Islet of Langerhans (tissue), 1 donor: ENCODE data around the gene AVL9.
"Not testable (repeated sequence)": the region's sequence is repeated elsewhere in the genome, so short reads cannot be mapped to it uniquely, and the experiment has no call there.

Experiments used
- FAIRE-seq: peaks from one replicate; lab custom pipeline; 2011; peaks lifted over from hg19 to GRCh38; lab: Jason Lieb, UNC

Gene AVL9

DNA sequence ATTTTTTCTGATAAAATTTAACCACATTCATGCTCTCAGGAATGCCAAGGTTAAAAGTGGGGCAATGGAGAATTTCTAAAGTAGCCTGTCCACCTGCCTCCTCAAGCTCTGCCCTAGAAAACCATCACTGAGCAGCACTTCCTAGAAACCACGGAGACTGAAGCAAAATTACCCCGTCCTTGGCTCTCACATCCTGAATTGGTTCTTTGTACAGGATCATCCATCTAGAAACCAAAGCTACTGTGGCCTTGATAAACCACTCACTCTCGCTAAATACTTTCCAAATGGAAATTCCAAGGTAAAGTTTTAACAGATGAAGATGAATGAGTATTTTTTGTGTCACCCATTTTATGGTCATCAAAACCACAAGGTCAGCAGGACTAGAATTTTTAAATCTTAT, 96.6 kb downstream of the AVL9 start:
- no peak for FAIRE-seq

DNA sequence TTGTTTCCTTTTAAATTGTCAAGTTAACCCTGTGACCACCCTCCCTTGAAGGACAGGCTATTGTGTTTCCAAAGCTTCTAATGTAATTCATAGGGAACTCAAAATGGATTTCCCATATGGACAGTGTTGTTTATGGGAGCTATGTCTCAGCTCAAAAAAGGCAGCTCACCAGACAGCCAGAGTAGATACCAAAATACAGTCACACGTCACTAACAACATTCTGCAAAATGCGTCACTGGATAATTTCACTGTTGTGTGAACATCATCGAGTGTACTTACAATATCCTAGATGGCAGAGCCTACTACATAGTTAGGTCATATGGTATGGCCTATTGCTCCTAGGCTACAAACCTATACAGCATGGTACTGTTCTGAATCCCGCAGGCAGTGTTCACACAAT, 97.4 kb downstream of the AVL9 start:
- FAIRE-seq = no peak

DNA sequence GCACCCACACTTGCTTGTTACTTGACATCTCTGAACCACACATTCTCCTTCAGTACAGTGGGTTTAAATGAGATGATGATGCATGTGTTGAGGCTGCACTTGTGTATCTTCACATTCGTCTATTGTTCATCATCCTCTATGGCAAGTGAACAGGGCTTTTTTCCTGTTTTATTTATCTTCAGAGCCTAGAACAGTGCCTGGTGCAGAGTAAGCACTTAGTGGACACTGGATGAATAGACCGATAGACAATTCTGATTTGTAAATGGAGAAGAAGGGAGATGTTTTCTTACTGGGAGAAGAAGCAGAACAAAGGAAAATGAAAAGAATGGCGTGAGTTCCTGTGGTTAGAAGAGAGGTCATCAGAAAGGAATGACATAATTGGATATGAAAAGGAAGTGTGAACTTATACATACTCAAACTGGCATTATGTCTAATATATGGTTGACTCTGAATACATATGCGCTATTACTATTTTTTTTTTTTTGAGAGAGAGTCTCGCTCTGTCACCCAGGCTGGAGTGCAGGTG, 99.7 kb downstream of the AVL9 start:
- FAIRE-seq = no peak

DNA sequence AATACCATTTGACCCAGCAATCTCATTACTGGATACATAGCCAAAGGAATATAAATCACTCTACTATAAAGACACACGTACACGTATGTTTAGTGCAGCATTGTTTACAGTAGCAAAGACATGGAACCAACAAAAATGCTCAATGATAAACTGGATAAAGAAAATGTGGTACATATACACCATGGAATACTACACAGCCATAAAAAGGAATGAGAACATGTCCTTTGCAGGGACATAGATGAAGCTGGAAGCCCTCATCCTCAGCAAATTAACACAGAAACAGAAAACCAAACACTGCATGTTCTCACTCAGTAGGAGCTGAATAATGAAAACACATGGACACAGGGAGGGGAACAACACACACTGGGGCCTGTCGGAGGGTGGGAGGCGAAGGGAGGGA, 105.9 kb downstream of the AVL9 start:
- not testable (repeated sequence) for FAIRE-seq

DNA sequence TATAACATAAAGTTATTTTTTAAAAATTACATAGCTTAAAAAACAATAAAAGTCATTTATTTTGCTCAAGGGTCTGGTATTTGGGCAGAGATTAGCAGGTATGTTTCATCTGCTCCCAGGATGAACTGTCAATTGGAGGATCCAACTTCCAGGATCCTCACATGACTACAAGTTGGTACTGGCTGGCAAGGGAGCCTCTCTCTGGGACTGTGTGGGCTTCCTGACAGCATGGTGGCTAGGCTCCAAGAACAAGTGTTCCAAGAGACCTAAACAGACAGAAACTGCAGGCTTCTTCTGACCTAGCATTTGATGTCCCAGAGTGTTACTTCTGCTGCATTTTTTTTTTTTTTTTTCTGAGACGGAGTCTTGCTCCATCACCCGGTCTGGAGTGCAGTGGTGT, 107.2 kb downstream of the AVL9 start:
- no peak for FAIRE-seq

DNA sequence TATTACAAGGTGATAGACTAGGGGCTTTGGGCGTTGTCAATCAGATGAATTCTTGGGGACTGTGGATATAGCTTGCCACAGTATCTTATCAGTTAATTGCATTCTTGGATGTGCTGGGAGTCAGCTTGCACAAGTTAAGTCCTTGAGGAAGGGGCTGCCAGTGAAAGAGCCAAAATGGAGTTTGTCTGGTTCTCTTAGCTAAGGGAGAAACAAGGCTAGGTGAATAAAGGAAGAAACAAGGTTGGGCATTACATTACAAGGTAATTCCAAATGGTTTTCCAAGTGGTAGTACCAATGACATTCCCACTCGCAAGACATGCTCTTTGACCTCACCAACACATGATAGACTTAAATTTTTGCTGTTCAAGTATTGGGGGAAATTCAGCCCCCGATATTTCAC, 108.2 kb downstream of the AVL9 start:
- not testable (repeated sequence) for FAIRE-seq

DNA sequence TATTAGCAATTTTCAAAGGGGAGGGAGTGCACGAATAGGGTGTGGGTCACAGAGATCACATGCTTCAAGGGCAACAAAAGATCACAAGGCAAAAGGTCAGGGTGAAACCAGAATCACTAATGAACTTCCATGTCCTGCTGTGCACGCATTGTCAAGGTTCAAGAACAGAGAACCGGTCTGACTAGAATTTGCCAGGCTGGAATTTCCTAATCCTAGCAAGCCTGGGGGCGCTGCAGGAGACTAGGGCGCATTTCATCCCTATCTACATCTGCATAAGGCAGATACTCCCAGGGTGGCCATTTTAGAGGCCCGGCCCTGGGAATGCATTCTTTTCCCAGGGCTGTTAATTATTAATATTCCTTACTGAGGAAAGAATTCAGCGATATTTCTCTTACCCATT, 108.8 kb downstream of the AVL9 start:
- FAIRE-seq = not testable (repeated sequence)

DNA sequence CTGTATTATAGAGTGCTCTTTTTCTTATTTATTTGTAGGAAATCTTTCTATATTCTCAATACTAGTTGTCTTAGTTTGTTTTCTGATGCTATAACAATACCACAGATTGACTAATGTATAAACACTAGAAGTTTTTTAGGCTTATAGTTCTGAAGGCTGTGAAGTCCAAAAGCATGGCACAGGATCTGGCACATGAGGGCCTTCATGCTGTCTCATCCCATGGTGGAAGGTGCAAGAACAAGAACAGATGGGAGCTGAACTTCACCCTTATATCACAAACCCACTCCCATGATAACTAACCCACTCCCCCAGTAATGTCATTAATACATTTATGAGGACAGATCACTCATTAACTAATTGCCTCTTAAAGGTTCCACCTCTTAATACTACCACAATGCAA, 109.7 kb downstream of the AVL9 start:
- FAIRE-seq = no peak

DNA sequence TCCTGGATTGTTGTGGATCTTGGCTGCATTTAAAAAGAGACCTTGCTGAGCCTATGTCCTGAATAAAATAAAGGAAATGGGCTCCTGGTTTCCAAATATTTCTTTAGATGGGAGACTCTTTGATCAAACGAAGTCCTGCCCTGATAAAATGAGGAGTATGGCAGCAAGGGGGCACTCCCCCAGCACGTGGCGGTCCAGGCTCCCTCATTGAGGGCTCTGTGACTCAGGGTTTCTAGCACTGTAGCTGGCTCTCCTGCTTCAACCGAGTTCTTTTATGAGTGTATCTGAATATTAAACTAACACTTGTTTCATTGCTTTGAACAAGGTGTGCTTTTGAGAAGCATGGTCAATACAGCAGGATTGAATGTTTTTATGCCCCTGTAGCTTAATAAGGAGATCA, 114.2 kb downstream of the AVL9 start:
- FAIRE-seq = no peak

DNA sequence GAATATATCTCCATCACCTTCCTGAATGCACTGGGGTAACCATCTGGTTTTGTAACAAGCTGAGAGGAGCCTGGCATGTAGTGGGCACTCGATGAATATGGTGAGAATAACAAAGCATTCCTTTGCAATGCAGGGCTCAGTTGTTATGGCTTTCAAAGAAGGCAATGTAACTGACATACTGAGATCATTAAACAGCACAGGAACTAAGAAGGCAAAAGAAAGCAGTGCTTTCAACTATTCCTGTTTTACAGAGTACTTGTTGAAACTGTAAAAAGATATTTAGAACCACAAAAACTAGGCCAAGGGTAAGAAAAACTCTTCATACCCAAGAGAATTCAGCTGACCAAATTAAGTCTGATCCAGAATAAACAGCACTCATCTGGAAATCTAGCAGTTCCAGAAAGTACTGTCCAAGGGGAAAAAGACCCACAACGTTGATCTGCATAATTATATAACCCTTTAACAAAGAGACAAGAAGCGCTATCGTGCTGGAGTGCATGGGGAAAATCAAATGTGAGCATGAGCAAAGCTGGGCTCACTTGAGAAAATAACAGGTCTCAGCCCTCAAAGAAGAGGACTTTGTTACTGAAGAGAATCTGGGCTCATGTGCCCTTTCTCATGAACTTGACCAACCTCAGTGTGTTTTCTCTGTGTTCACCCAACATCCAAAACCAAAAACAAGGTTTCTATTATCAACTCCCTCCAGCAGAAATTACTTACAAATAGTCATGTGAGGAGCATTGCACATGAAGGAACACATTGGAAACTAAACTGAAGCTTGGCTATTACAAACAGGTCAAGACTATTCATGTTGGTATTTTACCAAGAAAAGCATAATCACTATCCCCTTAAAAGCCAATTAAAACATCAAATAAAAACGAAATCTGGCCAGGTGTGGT, 116.2 kb downstream of the AVL9 start:
- FAIRE-seq = no peak

DNA sequence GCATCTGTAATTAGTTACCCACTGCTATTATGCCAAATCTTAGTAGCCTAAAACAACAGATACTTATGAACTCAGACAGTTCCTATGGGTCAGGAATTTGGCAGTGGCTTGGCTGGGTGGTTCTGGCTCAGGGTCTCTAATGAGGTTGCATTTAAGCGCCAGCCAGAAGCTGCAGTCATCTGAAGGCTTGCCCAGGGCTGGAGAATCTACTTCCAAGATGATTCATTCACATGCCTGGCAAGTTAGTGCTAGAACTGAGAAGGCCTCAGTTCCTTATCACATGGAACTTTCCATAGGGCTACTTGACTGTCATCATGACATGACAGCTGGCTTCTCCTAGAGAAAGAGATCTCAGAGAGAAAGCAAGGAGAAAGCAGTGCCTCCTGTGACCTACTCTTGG, 121.3 kb downstream of the AVL9 start:
- no peak for FAIRE-seq

DNA sequence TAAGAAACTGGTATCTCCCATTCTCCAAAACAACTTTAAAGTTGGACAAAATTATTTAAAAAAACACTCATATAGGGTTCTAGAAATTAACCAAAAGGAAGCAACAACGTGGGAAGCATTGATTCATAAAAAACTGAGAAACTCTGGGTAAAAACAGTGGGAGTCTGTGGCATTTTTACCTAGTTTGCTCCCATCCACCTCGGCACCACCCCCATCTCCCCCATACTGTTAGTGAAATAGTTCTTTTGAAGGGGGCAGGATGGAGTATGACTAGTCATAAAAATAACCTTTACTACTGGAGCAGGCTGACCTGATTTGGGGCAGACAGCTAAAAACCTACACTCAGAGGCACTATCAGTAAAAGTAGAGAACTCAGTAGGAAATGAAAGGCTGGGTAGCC, 123.2 kb downstream of the AVL9 start:
- FAIRE-seq = no peak

DNA sequence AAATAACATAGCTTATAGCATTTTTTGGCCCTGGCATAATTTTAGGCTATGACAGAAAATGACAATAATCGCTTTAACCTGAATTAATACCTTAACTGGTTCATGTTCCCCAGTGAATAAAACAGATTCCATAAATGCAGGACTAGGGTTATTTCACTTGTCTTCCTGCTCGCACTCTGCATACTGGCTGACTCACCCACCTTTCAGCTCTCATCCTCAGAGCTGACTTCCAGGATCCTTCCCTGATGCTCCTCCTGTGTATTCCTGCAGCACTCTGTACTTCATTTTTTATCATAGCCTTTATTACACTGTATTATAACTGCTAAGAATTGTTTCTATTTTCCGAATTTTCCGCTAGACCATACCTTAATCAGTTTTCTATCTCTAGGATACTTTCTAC, 123.7 kb downstream of the AVL9 start:
- FAIRE-seq = no peak

DNA sequence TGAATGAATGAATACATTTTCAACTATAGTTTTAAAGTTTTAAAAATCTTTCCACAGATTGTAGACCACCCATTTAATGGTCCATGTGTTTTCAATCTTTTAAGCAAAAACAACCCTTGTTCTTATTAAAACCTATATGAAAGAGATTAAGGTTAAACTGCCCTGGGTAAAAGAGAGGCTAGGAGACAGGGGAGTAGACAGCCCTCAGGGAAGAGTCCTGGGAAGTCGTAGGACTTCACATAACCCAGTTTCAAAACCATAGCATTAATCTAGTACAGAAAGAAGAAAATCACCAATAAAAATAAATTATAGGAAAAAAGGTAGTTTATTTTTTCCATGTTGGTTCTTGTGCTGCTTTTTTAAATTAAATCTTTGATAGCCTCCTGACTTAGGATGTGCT, 124.1 kb downstream of the AVL9 start:
- peak; percentile 21 for FAIRE-seq

DNA sequence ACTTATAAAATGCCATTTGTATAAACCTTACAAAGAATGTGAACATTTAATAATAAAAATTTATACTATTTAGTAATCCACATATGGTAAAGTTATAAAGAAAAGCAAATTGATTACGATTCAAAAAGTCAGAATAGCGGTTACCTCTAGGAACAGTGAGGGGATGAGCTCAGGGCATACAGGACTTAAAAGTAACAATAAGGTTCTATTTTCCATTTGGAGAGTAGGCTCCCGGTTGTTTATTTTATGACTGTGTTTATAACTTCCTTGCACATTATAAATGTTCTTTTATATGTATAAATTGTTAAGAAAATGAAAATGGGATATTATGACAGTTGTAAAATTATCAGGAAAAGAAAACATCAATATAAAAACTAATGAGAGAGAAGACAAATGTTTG, 135.7 kb downstream of the AVL9 start:
- FAIRE-seq = no peak

DNA sequence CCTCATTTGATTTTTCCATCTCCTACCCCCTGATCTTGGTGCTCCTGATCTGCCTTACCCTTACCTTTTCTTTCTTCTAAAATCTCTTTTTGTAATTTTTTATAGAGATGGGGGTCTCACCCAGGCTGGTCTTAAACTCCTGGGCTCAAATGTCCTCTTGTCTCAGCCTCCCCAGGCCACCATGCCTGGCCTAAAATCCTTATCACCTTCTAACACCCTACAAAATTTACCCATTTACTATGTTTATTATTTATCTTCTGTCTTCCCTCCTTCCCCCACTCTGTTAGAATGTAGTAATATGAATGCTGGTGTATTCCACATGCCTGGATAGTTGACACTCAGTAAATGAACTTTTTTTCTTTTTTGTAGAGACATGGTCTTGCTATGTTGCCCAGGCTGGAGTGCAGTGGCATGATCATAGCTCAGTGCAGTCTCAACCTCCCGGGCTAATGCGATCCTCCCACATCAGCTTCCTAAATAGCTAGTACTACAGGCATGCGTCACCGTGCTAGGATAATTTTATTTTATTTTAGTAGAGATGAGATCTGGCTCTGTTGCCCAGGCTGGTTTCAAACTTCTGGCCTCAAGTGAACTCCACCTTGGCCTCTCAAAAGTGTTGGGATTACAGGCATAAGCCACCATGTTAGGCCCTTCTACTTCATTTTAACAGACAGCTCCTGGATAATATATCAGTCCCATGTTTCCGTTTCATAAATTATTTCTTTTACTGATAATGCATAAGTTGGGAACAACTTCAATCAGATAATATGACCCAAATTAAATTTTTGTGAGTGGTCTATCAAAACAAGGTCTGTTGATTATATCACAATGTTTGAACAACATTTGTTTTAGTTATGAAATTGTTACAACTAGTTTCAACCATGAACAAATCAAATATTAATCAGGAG, 136.6 kb downstream of the AVL9 start:
- not testable (repeated sequence) for FAIRE-seq

DNA sequence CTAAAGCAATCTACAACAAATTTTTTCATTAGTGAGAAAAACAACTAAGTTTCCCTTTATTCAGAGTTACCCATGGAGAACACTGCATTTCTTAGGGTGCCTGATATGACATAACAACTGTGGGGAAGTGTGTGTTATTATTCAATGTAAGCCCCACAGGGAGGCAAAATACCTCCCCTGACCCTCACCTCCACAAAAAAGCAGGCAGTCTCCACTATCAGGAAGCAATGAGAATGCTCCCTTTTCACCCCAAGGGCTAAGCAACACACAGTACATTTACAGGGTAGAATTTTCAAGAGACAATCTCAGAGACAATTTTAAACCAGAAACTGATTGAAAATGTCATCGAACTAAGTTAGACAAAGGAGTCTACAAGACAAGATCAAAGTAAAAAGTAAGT, 138.2 kb downstream of the AVL9 start:
- peak; percentile 47 for FAIRE-seq

DNA sequence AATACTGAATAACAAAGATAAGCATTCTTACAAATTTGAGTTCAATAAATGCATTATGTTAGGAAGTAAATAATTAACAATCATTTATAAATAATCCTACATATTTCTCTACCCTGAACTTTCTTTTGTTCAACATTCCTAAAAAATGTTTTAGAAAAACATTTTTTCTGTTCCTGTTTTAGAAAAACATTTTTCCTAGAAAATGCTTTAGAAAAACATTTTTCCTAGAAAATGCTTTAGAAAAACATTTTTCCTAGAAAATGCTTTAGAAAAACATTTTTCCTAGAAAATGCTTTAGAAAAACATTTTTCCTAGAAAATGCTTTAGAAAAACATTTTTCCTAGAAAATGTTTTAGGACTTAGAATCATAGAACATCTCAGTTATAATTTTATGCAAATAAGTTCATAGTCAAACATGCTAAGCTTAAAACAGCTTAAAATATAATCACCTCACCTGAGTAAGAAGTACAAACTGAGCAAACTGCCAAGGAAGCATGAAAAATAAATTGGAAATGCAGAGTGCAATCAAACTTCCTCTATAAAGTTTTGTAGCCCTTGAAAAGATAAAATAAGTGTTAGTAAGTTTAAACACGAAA, 139.6 kb downstream of the AVL9 start:
- peak; percentile 55 for FAIRE-seq

DNA sequence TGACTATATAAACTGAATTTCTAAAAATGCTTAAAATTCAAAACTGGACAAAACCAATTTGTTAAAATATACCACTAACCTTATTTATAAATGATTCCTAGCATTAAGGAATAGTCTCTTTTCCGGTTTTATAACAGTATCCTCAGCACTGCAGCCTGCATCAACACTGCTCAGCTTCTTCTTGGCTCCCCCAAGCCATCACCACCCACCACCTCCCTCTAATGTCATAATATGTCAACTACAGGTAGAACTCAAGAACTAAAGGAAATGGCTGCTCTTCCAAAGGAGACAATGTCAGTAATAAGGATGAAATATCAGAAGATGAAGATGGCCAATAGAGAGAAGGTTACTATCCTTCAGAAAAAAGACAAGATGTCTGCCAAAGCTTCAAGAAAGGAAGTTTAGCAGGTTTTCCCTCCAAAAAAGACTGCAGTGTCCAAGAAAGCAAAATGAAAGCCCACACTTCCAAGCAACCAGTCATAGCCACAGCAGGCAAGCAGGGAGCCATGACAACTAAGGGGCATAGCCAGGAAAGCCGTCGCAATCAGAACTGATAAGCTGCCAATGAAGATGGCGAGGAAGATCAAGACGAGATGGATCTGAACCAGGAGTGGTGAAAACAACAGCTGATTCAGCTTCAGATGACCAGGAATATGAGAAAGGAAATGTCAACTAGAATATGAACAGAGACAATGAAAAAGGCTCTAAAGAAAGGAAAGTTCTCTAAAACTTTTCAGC, 141.6 kb downstream of the AVL9 start:
- not testable (repeated sequence) for FAIRE-seq

DNA sequence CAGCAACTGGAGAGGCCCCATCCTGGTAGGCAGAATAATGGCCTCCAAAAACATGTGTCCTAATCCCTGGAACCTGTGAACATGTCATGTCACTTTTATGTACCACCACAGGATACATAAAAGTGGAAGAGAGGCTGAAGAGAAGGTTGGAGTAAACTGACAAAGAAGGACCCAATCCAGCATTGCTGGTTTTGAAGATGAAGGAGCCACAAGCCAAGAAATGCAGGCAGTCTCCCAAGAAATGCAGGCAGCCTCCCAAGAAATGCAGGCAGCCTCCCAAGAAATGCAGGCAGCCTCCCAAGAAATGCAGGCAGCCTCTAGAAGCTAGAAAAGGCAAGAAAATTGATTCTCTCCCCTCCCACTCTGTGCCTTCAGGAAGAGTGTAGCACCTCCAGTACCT, 142.3 kb downstream of the AVL9 start:
- not testable (repeated sequence) for FAIRE-seq
